Gastroesophageal sphincter (tissue), 3 donors: Measurements from ENCODE around the gene HOXC6.

Experiments
- POLR2A ChIP-seq, 2 donors: fragments of 450-650 bp; IDR thresholded peaks; one replicate each; pipeline ENCODE4 v1.6.1; 2017; ENCODE audit warnings: antibody characterized with exemption in 2 of 2, mild to moderate bottlenecking in 2 of 2, moderate library complexity in 1 of 2
- TF ChIP-seq, protein P1 (sequence below), 4 experiments: fragments of 200-600 bp in 2 of 4; fragments of 450-650 bp in 2 of 4; sonication (generic) in 1 of 4; IDR thresholded peaks; one replicate each; pipeline ENCODE4 v1.5.1; 2017 to 2019; ENCODE audit warnings: antibody characterized with exemption in 4 of 4, mild to moderate bottlenecking in 2 of 4, moderate library complexity in 2 of 4

- TF ChIP-seq POLR2A (IDR thresholded peaks at IDR 0.05): no peak
- TF ChIP-seq, protein P1, sequence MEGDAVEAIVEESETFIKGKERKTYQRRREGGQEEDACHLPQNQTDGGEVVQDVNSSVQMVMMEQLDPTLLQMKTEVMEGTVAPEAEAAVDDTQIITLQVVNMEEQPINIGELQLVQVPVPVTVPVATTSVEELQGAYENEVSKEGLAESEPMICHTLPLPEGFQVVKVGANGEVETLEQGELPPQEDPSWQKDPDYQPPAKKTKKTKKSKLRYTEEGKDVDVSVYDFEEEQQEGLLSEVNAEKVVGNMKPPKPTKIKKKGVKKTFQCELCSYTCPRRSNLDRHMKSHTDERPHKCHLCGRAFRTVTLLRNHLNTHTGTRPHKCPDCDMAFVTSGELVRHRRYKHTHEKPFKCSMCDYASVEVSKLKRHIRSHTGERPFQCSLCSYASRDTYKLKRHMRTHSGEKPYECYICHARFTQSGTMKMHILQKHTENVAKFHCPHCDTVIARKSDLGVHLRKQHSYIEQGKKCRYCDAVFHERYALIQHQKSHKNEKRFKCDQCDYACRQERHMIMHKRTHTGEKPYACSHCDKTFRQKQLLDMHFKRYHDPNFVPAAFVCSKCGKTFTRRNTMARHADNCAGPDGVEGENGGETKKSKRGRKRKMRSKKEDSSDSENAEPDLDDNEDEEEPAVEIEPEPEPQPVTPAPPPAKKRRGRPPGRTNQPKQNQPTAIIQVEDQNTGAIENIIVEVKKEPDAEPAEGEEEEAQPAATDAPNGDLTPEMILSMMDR (IDR thresholded peaks at IDR 0.05): peak in 3 of 4 experiments; percentile 90 to 97 (median 95)
Measured at GRCh38 chr12:54005853-54006558, 22.2 kb upstream of the HOXC6 start.
